K562 (cell line): ENCODE results near the gene GRIP1. TPM values are rescaled to one million over a fixed set of nuclear protein-coding genes. Genes with fewer than 3 reads are reported as not detected.

Experiments used
- ATAC-seq: fragments of 200-7000 bp; cut with Tn5 transposase; 3 replicates; pipeline ENCODE4 v1.9.1; 2020; ENCODE audit warnings: moderate library complexity
- BruUV-seq: library from RNA; stranded (reverse); fragments of 400-500 nt; replicated peaks from 2 replicates; lab custom pipeline; 2021; lab: Mats Ljungman, UMichigan
- CTCF ChIA-PET: fragments of 300-600 bp; formaldehyde crosslinking; extraction: SDS; loops from one replicate; lab custom pipeline; 2021; ENCODE audit warnings: low intra/inter-chr PET ratio; lab: Yijun Ruan, JAX
- POLR2A ChIA-PET: fragments of 300-600, 350-650 bp; sonication (Branson Sonifier 250); formaldehyde crosslinking; extraction: SDS; loops from one replicate; lab custom pipeline; 2021; ENCODE audit warnings: antibody characterized with exemption, inconsistent platforms; lab: Yijun Ruan, JAX
- DNase-seq, 4 experiments: peaks; one replicate each; pipeline versions ENCODE4 v3.0.0 to v3.0.0-alpha.2; 2011 to 2018; ENCODE audit warnings: low spot score in 3 of 4, mixed read lengths in 3 of 4; ENCODE audit errors: extremely low read depth in 1 of 4
- FAIRE-seq: peaks from 2 replicates; lab custom pipeline; 2011; peaks lifted over from hg19 to GRCh38; lab: Jason Lieb, UNC
- H2AFZ ChIP-seq: 2 replicates; pipeline ENCODE4 v1.6.0; 2011; ENCODE audit warnings: low read depth, low read length, control low read depth, inconsistent platforms
- H3K27ac ChIP-seq: fragments of 200-600 bp; 3 replicates; pipeline ENCODE4 v1.8.0; 2011; ENCODE audit warnings: low read depth, mild to moderate bottlenecking, control low read depth, inconsistent platforms, low read length, moderate library complexity, mixed read lengths; ENCODE audit errors: extremely low read depth
- H3K27me3 ChIP-seq, 2 experiments: fragments of 300-600 bp in 1 of 2; 2 replicates in 1 of 2; 3 replicates in 1 of 2; pipeline versions ENCODE4 v1.6.0 to v1.8.0; 2011; ENCODE audit warnings: inconsistent platforms in 2 of 2, low read length in 2 of 2, mild to moderate bottlenecking in 1 of 2, mixed read lengths in 1 of 2, moderate library complexity in 1 of 2; ENCODE audit not compliant: control insufficient read depth in 2 of 2, insufficient read depth in 2 of 2
- H3K36me3 ChIP-seq: fragments of 300-600 bp; 3 replicates; pipeline ENCODE4 v1.8.0; 2011; ENCODE audit warnings: mild to moderate bottlenecking, low read length, inconsistent platforms; ENCODE audit not compliant: control insufficient read depth, insufficient read depth
- H3K4me1 ChIP-seq, 2 experiments: fragments of 200-600 bp in 1 of 2; replicated peaks in 1 of 2; 2 replicates in 1 of 2; 3 replicates in 1 of 2; pipeline versions ENCODE4 v1.5.1 to v1.8.0; 2011; ENCODE audit warnings: inconsistent platforms in 2 of 2, low read length in 2 of 2, mild to moderate bottlenecking in 1 of 2, mixed read lengths in 1 of 2, moderate library complexity in 1 of 2; ENCODE audit not compliant: control insufficient read depth in 2 of 2, insufficient read depth in 2 of 2
- H3K4me2 ChIP-seq: 2 replicates; pipeline ENCODE4 v1.6.1; 2011; ENCODE audit warnings: low read length, control low read depth, inconsistent platforms, mixed read lengths; ENCODE audit not compliant: insufficient read depth
- H3K4me3 ChIP-seq: fragments of 200-600 bp; sonication (generic), shearing (Covaris generic); 2 replicates; pipeline ENCODE4 v1.5.1; 2016; ENCODE audit warnings: control low read depth, inconsistent platforms
- H3K79me2 ChIP-seq: fragments of 200-600 bp; 3 replicates; pipeline ENCODE4 v1.8.0; 2011; ENCODE audit warnings: low read length, inconsistent platforms; ENCODE audit not compliant: control insufficient read depth, insufficient read depth
- H3K9ac ChIP-seq, 2 experiments: 2 replicates each; pipeline versions ENCODE4 v1.6.0 to v1.6.1; 2011; ENCODE audit warnings: low read depth in 2 of 2, low read length in 2 of 2, control low read depth in 1 of 2, inconsistent platforms in 1 of 2, mild to moderate bottlenecking in 1 of 2, mixed read lengths in 1 of 2; ENCODE audit not compliant: insufficient read depth in 1 of 2
- H3K9me1 ChIP-seq: one replicate; pipeline ENCODE4 v1.6.0; 2011; ENCODE audit warnings: inconsistent platforms, mild to moderate bottlenecking, low read length, moderate library complexity; ENCODE audit not compliant: control insufficient read depth, insufficient read depth
- H3K9me3 ChIP-seq: replicated peaks from 2 replicates; pipeline ENCODE4 v1.5.1; 2011; ENCODE audit warnings: low read depth, low read length, inconsistent platforms; ENCODE audit not compliant: control insufficient read depth, insufficient read depth
- H4K20me1 ChIP-seq: replicated peaks from 2 replicates; pipeline ENCODE4 v1.6.1; 2011; ENCODE audit warnings: low read length, inconsistent platforms, mixed read lengths; ENCODE audit not compliant: control insufficient read depth, insufficient read depth
- CBFA2T2 ChIP-seq: fragments of 450-650 bp; conservative IDR thresholded peaks from 2 replicates; pipeline ENCODE4 v1.6.1; 2017; ENCODE audit warnings: mild to moderate bottlenecking
- CBX8 ChIP-seq: fragments of 200-600 bp; sonication (generic); IDR thresholded peaks from 2 replicates; pipeline ENCODE4 v1.6.1; 2012; ENCODE audit warnings: borderline replicate concordance, mixed run types, low read depth, mild to moderate bottlenecking, moderate library complexity, mixed read lengths, low read length, control low read depth, inconsistent platforms; ENCODE audit not compliant: poor library complexity, severe bottlenecking; ENCODE audit errors: extremely low read depth
- CHD4 ChIP-seq: fragments of 200-600 bp; sonication (generic); IDR thresholded peaks from 3 replicates; pipeline ENCODE4 v1.6.1; 2012; ENCODE audit warnings: low read depth, mild to moderate bottlenecking, mixed read lengths, low read length, inconsistent platforms; ENCODE audit not compliant: insufficient read depth, insufficient replicate concordance, poor library complexity, severe bottlenecking
- DNMT1 ChIP-seq: fragments of 450-650 bp; IDR thresholded peaks from 2 replicates; pipeline ENCODE4 v1.6.1; 2016; ENCODE audit warnings: antibody characterized with exemption, mild to moderate bottlenecking
- KDM1A ChIP-seq, 2 experiments: fragments of 450-650 bp; IDR thresholded peaks; 2 replicates each; pipeline ENCODE4 v1.6.1; 2016; ENCODE audit warnings: mild to moderate bottlenecking in 2 of 2
- KHSRP ChIP-seq: fragments of 450-650 bp; IDR thresholded peaks from 2 replicates; pipeline ENCODE4 v1.6.1; 2017
- MIER1 ChIP-seq: fragments of 450-650 bp; IDR thresholded peaks from 2 replicates; pipeline ENCODE4 v1.6.1; 2016; ENCODE audit warnings: antibody characterized with exemption, mild to moderate bottlenecking, low read depth
- NFE2L1 ChIP-seq: fragments of 450-650 bp; IDR thresholded peaks from 2 replicates; pipeline ENCODE4 v1.6.1; 2016; ENCODE audit warnings: missing genetic modification characterization, low read depth, mild to moderate bottlenecking, missing compliant biosample characterization, moderate library complexity, borderline replicate concordance
- SAFB ChIP-seq: fragments of 200-400 bp; formaldehyde crosslinking; IDR thresholded peaks from 2 replicates; pipeline ENCODE4 v1.6.1; 2017; ENCODE audit warnings: low read depth, low read length, borderline replicate concordance
- SREBF2 ChIP-seq: sonication (generic); formaldehyde crosslinking; IDR thresholded peaks from 2 replicates; pipeline ENCODE4 v1.4.0; 2020; ENCODE audit warnings: mild to moderate bottlenecking, missing genetic modification reagents
- SRSF9 ChIP-seq: fragments of 200-400 bp; formaldehyde crosslinking; IDR thresholded peaks from 2 replicates; pipeline ENCODE4 v1.6.1; 2017; ENCODE audit warnings: low read depth, low read length, borderline replicate concordance
- TCF7 ChIP-seq: sonication (generic); IDR thresholded peaks from 2 replicates; pipeline ENCODE4 v1.6.1; 2016; ENCODE audit warnings: antibody characterized with exemption, borderline replicate concordance
- ZBTB8A ChIP-seq: fragments of 450-650 bp; IDR thresholded peaks from 2 replicates; pipeline ENCODE4 v1.6.1; 2018; ENCODE audit warnings: mild to moderate bottlenecking, moderate library complexity; ENCODE audit not compliant: partially characterized antibody
- ZNF134 ChIP-seq: fragments of 250-450 bp; sonication (Bioruptor Pico); conservative IDR thresholded peaks from 2 replicates; pipeline ENCODE4 v1.4.0; 2020
- ZNF232 ChIP-seq: sonication (generic); formaldehyde crosslinking; IDR thresholded peaks from 2 replicates; pipeline ENCODE4 v1.8.0; 2022; ENCODE audit warnings: mild to moderate bottlenecking, missing genetic modification reagents
- ZNF76 ChIP-seq: fragments of 250-450 bp; sonication (Bioruptor Pico); IDR thresholded peaks from 2 replicates; pipeline ENCODE4 v1.4.0; 2020; ENCODE audit warnings: mild to moderate bottlenecking, moderate library complexity, borderline replicate concordance
- WGBS: fragments of 100-300 bp; shearing (Covaris generic); methylation state at CpG from one replicate; pipeline ENCODE4 v1.1.6; 2016; ENCODE audit warnings: low coverage, mixed read lengths; ENCODE audit not compliant: insufficient coverage; ENCODE audit errors: missing lambda C conversion rate; 5-methylcytosine and 5-hydroxymethylcytosine counted together
- in situ Hi-C: fragments of 300-500 bp; cut with MboI; formaldehyde crosslinking; loops from 4 replicates; pipeline ENCODE4 v1.15.0; 2018; ENCODE audit warnings: inconsistent platforms, mixed read lengths
- intact Hi-C: fragments of 100-400 bp; cut with micrococcal nuclease; formaldehyde crosslinking; loops from 2 replicates; pipeline ENCODE4 v1.14.2; 2022
- polyA plus RNA-seq, 8 experiments: library from polyadenylated mRNA; depleted of rRNA in 4 of 8; stranded (reverse) in 5 of 8; unstranded in 3 of 8; fragments of >200 nt; fragmentation: Nextera tagmentation in 2 of 8; fragmentation: Illumina TruSeq in 1 of 8; extraction: Ambion mirVana in 2 of 8; extraction: Trizol in 1 of 8; gene quantifications; 2 replicates each; pipeline versions ENCODE4 v1.2.1 to v1.2.3, GENCODE V29; 2011 to 2014; ENCODE audit warnings: inconsistent platforms in 1 of 8, missing spikeins in 1 of 8
- total RNA-seq, 7 experiments: library from RNA; depleted of rRNA in 6 of 7; stranded (reverse); fragments of >200 nt in 6 of 7; fragmentation: Illumina TruSeq in 2 of 7; extraction: Trizol in 2 of 7; gene quantifications; 2 replicates each; pipeline versions ENCODE4 v1.2.1 to v1.2.3, GENCODE V29; 2011 to 2021; ENCODE audit warnings: low replicate concordance in 1 of 7
- TF ChIP-seq, protein P1 (sequence below): sonication (generic); formaldehyde crosslinking; IDR thresholded peaks from 2 replicates; pipeline ENCODE4 v1.8.0; 2023; ENCODE audit warnings: missing genetic modification reagents, mild to moderate bottlenecking, borderline replicate concordance
- TF ChIP-seq, protein P2 (sequence below): fragments of 450-650 bp; formaldehyde crosslinking; IDR thresholded peaks from 2 replicates; pipeline ENCODE4 v1.4.0; 2022; ENCODE audit warnings: missing genetic modification characterization

The GRIP1 gene
- total and polyA plus RNA-seq, 9 of the 15 experiments (the other 6 are each of a cell fraction or from before 2014, with no cell fraction given): 0.28 to 1.2 (median 0.45) TPM

DNA sequence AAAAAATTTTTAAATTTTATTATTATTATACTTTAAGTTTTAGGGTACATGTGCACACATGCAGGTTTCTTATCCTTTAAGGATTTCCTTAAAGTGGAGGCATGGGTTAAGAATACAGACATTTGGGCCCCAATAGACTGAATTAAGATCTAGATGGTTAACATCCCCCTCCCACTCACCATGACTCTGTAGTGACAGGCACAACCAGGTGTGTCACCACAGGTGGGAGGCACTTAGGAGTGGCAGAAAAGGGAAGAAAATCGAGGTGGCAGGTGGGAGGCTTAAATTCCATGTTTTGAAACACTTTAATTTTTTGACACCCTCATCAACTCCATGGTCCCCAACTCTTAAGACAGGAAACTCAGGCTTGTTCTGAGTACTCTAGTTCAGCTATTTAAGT lies 37.6 kb upstream of the GRIP1 start:
- no peak overlapping the region for H3K4me2 ChIP-seq
- no peak for DNase-seq
- H2AFZ ChIP-seq: no peak overlapping the region
- no peaks in the 10 kb centered on the region for H3K4me1 ChIP-seq
- 0% methylated on average over 1 of the region's 1 CpG for WGBS
- no peaks in the 10 kb centered on the region for H3K79me2 ChIP-seq
- H3K27me3 ChIP-seq: no peaks in the 10 kb centered on the region
- POLR2A ChIA-PET: no interaction called here
- FAIRE-seq: no peak
- no peak overlapping the region for H3K27ac ChIP-seq
- no peaks in the 10 kb centered on the region for H4K20me1 ChIP-seq
- H3K9me3 ChIP-seq: no peaks in the 10 kb centered on the region
- no peak for ATAC-seq
- no peak overlapping the region for H3K9ac ChIP-seq
- H3K9me1 ChIP-seq: no peaks in the 10 kb centered on the region
- in situ Hi-C loops: no loop called here
- CTCF ChIA-PET: no interaction called here
- intact Hi-C loops: no loop called here
- BruUV-seq: no TSS peak
- H3K4me3 ChIP-seq: no peak overlapping the region
- no peaks in the 10 kb centered on the region for H3K36me3 ChIP-seq
- TF ChIP-seq SAFB (no peak), NFE2L1 (no peak), DNMT1 (no peak), ZNF232 (CRISPR knock-in tag) (no peak), SRSF9 (no peak), SREBF2 (CRISPR knock-in tag) (no peak), ZNF76 (CRISPR knock-in tag) (no peak), CBFA2T2 (no peak), MIER1 (no peak), CHD4 (no peak), TCF7 (no peak), CBX8 (no peak), ZNF134 (no peak), KHSRP (no peak), KDM1A (IDR thresholded peaks at IDR 0.05) (no peak), ZBTB8A (no peak)
- TF ChIP-seq, protein P1, sequence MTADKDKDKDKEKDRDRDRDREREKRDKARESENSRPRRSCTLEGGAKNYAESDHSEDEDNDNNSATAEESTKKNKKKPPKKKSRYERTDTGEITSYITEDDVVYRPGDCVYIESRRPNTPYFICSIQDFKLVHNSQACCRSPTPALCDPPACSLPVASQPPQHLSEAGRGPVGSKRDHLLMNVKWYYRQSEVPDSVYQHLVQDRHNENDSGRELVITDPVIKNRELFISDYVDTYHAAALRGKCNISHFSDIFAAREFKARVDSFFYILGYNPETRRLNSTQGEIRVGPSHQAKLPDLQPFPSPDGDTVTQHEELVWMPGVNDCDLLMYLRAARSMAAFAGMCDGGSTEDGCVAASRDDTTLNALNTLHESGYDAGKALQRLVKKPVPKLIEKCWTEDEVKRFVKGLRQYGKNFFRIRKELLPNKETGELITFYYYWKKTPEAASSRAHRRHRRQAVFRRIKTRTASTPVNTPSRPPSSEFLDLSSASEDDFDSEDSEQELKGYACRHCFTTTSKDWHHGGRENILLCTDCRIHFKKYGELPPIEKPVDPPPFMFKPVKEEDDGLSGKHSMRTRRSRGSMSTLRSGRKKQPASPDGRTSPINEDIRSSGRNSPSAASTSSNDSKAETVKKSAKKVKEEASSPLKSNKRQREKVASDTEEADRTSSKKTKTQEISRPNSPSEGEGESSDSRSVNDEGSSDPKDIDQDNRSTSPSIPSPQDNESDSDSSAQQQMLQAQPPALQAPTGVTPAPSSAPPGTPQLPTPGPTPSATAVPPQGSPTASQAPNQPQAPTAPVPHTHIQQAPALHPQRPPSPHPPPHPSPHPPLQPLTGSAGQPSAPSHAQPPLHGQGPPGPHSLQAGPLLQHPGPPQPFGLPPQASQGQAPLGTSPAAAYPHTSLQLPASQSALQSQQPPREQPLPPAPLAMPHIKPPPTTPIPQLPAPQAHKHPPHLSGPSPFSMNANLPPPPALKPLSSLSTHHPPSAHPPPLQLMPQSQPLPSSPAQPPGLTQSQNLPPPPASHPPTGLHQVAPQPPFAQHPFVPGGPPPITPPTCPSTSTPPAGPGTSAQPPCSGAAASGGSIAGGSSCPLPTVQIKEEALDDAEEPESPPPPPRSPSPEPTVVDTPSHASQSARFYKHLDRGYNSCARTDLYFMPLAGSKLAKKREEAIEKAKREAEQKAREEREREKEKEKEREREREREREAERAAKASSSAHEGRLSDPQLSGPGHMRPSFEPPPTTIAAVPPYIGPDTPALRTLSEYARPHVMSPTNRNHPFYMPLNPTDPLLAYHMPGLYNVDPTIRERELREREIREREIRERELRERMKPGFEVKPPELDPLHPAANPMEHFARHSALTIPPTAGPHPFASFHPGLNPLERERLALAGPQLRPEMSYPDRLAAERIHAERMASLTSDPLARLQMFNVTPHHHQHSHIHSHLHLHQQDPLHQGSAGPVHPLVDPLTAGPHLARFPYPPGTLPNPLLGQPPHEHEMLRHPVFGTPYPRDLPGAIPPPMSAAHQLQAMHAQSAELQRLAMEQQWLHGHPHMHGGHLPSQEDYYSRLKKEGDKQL (CRISPR knock-in tag): no peak
- TF ChIP-seq, protein P2, sequence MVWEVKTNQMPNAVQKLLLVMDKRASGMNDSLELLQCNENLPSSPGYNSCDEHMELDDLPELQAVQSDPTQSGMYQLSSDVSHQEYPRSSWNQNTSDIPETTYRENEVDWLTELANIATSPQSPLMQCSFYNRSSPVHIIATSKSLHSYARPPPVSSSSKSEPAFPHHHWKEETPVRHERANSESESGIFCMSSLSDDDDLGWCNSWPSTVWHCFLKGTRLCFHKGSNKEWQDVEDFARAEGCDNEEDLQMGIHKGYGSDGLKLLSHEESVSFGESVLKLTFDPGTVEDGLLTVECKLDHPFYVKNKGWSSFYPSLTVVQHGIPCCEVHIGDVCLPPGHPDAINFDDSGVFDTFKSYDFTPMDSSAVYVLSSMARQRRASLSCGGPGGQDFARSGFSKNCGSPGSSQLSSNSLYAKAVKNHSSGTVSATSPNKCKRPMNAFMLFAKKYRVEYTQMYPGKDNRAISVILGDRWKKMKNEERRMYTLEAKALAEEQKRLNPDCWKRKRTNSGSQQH (CRISPR knock-in tag): no peak
